Measurements from ENCODE around the gene FEM1A.

The FEM1A gene

GRCh38 chr19:4849019-4849418 is 57.5 kb downstream of the FEM1A start:
- no peak for DNase-seq
